Gastroesophageal sphincter (tissue), 4 donors: ENCODE measurements around the gene KTN1. TPM values are rescaled to one million over a fixed set of nuclear protein-coding genes. Genes with fewer than 3 reads are reported as not detected.

Source experiments
- ATAC-seq: fragments of 150-250 bp; one replicate; pipeline ENCODE4 v1.9.1; 2016; ENCODE audit warnings: mild to moderate bottlenecking, moderate library complexity
- H3K27ac ChIP-seq, 4 donors: fragments of 200-600 bp; sonication (generic) in 3 of 4; 1 replicate in 3 of 4; 2 replicates in 1 of 4; pipeline ENCODE4 v1.5.1; 2016 to 2019
- H3K27me3 ChIP-seq: fragments of 200-600 bp; sonication (generic); one replicate; pipeline ENCODE4 v1.5.1; 2019
- H3K36me3 ChIP-seq, 2 donors: fragments of 200-600 bp; sonication (generic); one replicate each; pipeline ENCODE4 v1.5.1; 2019; ENCODE audit warnings: control low read depth in 1 of 2
- H3K4me1 ChIP-seq, 3 donors: fragments of 200-600 bp; sonication (generic); 1 replicate in 2 of 3; 2 replicates in 1 of 3; pipeline ENCODE4 v1.5.1; 2016 to 2019; ENCODE audit warnings: control low read depth in 2 of 3
- H3K4me3 ChIP-seq, 2 donors: fragments of 200-600 bp; sonication (generic); one replicate each; pipeline ENCODE4 v1.5.1; 2019; ENCODE audit warnings: mild to moderate bottlenecking in 1 of 2, moderate library complexity in 1 of 2
- H3K9me3 ChIP-seq, 3 donors: fragments of 200-600 bp; sonication (generic); one replicate each; pipeline ENCODE4 v1.5.1; 2017 to 2019; ENCODE audit warnings: control low read depth in 2 of 3
- CTCF ChIP-seq, 4 experiments: fragments of 200-600 bp in 2 of 4; fragments of 450-650 bp in 2 of 4; sonication (generic) in 1 of 4; IDR thresholded peaks; one replicate each; pipeline ENCODE4 v1.5.1; 2017 to 2019; ENCODE audit warnings: antibody characterized with exemption in 4 of 4, mild to moderate bottlenecking in 2 of 4, moderate library complexity in 2 of 4
- EP300 ChIP-seq: sonication (generic); formaldehyde crosslinking; IDR thresholded peaks from one replicate; pipeline ENCODE4 v1.6.1; 2017; ENCODE audit warnings: antibody characterized with exemption, mild to moderate bottlenecking
- POLR2A ChIP-seq, 2 donors: fragments of 450-650 bp; IDR thresholded peaks; one replicate each; pipeline ENCODE4 v1.6.1; 2017; ENCODE audit warnings: antibody characterized with exemption in 2 of 2, mild to moderate bottlenecking in 2 of 2, moderate library complexity in 1 of 2
- POLR2AphosphoS5 ChIP-seq: sonication (generic); formaldehyde crosslinking; IDR thresholded peaks from one replicate; pipeline ENCODE4 v1.6.1; 2017; ENCODE audit warnings: antibody characterized with exemption
- WGBS, 2 donors: methylation state at CpG; one replicate each; pipeline ENCODE4 v1.1.5; 2018; ENCODE audit warnings: low coverage in 1 of 2; 5-methylcytosine and 5-hydroxymethylcytosine counted together
- total RNA-seq, 4 donors: library from RNA; depleted of rRNA; stranded (reverse); fragments of >200 nt; gene quantifications; one replicate each; pipeline ENCODE4 v1.1.0, GENCODE V29; 2016

Gene KTN1
- total RNA-seq, 4 donors from 2014 or later, result 144 to 204 (median 171) TPM

- Histone ChIP-seq H3K27me3 (no peaks in the 10 kb centered on the region), H3K9me3 (no peaks in the 10 kb centered on the region), H3K27ac (no peak overlapping the region), H3K4me1 (peaks cover 25 to 90% (median 47%) of the 10 kb centered on the region in 3 donors), H3K4me3 (no peak overlapping the region), H3K36me3 (no peaks in the 10 kb centered on the region)
- WGBS, 2 donors, result 58 to 73% methylated on average over 1 of the region's 1 CpG
- ATAC-seq, result no peak
- TF ChIP-seq CTCF (IDR thresholded peaks at IDR 0.05), result no peak
- no peak for TF ChIP-seq POLR2AphosphoS5
- no peak for TF ChIP-seq POLR2A (IDR thresholded peaks at IDR 0.05)
- TF ChIP-seq EP300, result no peak
Measured at GRCh38 chr14:55587847-55588246, 7.8 kb downstream of the KTN1 start.

GRCh38 chr14:55588259-55588699, 8.3 kb downstream of the KTN1 start:
- Histone ChIP-seq H3K4me1 (peaks cover 26 to 88% (median 44%) of the 10 kb centered on the region in 3 donors), H3K4me3 (no peak overlapping the region), H3K9me3 (no peaks in the 10 kb centered on the region), H3K27me3 (no peaks in the 10 kb centered on the region), H3K36me3 (no peaks in the 10 kb centered on the region), H3K27ac (no peak overlapping the region)
- ATAC-seq, result no peak
- no peak for TF ChIP-seq POLR2AphosphoS5
- no peak for TF ChIP-seq CTCF (IDR thresholded peaks at IDR 0.05)
- no peak for TF ChIP-seq EP300
- no peak for TF ChIP-seq POLR2A (IDR thresholded peaks at IDR 0.05)
- WGBS, 2 donors, result 27% methylated on average over 2 of the region's 2 CpGs; no CpG with 5 or more reads in 1 of the 2 donors

- TF ChIP-seq POLR2AphosphoS5 (no peak), CTCF (IDR thresholded peaks at IDR 0.05) (no peak), POLR2A (IDR thresholded peaks at IDR 0.05) (no peak), EP300 (no peak)
- peaks cover 22 to 88% (median 42%) of the 10 kb centered on the region in 3 donors for H3K4me1 ChIP-seq
- 49 to 56% methylated on average over 4 to 5 of the region's 6 CpGs for WGBS, 2 donors
- no peak for ATAC-seq
- no peak overlapping the region for H3K4me3 ChIP-seq
- H3K36me3 ChIP-seq, result no peaks in the 10 kb centered on the region
- no peaks in the 10 kb centered on the region for H3K9me3 ChIP-seq
- no peaks in the 10 kb centered on the region for H3K27me3 ChIP-seq
- H3K27ac ChIP-seq, result peak overlapping the region in 2 of 4 donors; percentile 29 to 41
Measured at GRCh38 chr14:55589171-55589570, 9.2 kb downstream of the KTN1 start.

GRCh38 chr14:55592436-55592835, 12.4 kb downstream of the KTN1 start:
- H3K9me3 ChIP-seq, result no peaks in the 10 kb centered on the region
- no peak for TF ChIP-seq POLR2AphosphoS5
- no peak for TF ChIP-seq POLR2A (IDR thresholded peaks at IDR 0.05)
- TF ChIP-seq EP300, result no peak
- TF ChIP-seq CTCF (IDR thresholded peaks at IDR 0.05), result no peak
- no peak overlapping the region for H3K27ac ChIP-seq
- WGBS, 2 donors, result 64 to 84% methylated on average over 2 of the region's 2 CpGs
- no peak overlapping the region for H3K4me3 ChIP-seq
- no peaks in the 10 kb centered on the region for H3K27me3 ChIP-seq
- ATAC-seq, result no peak
- no peaks in the 10 kb centered on the region for H3K36me3 ChIP-seq
- H3K4me1 ChIP-seq, result peaks cover 16 to 56% (median 18%) of the 10 kb centered on the region in 3 donors

- WGBS, 2 donors, result 65 to 81% methylated on average over 2 of the region's 2 CpGs
- H3K4me3 ChIP-seq, result no peak overlapping the region
- no peak overlapping the region for H3K27ac ChIP-seq
- H3K4me1 ChIP-seq, result peaks cover 4 to 43% (median 11%) of the 10 kb centered on the region in 3 donors
- H3K36me3 ChIP-seq, result no peaks in the 10 kb centered on the region
- no peak for TF ChIP-seq POLR2AphosphoS5
- TF ChIP-seq POLR2A (IDR thresholded peaks at IDR 0.05), result no peak
- TF ChIP-seq CTCF (IDR thresholded peaks at IDR 0.05), result no peak
- no peak for TF ChIP-seq EP300
- no peaks in the 10 kb centered on the region for H3K27me3 ChIP-seq
- no peaks in the 10 kb centered on the region for H3K9me3 ChIP-seq
- ATAC-seq, result no peak
Measured at GRCh38 chr14:55593698-55594097, 13.7 kb downstream of the KTN1 start.
